Central memory CD8-positive, alpha-beta T cell (primary cell): ENCODE measurements around the gene LDLRAD4.

Experiments
- ATAC-seq: fragments of 150-1000 bp; cut with Tn5 transposase; replicated peaks from 2 replicates; pipeline ENCODE4 v1.10.0; 2022; ENCODE audit warnings: mild to moderate bottlenecking, moderate FRiP score, moderate number of reproducible peaks; ENCODE audit not compliant: poor library complexity, severe bottlenecking; ENCODE audit errors: extremely low read depth
- DNase-seq, 2 donors: peaks; one replicate each; pipeline ENCODE4 v3.0.0; 2021; ENCODE audit warnings: low spot score in 2 of 2
- H3K27ac Mint-ChIP-seq: one replicate; pipeline ENCODE4 v1.8.0; 2022; ENCODE audit warnings: low read depth, mild to moderate bottlenecking, moderate library complexity, mixed read lengths
- H3K27me3 Mint-ChIP-seq: one replicate; pipeline ENCODE4 v1.8.0; 2022; ENCODE audit warnings: mixed read lengths
- H3K36me3 Mint-ChIP-seq: one replicate; pipeline ENCODE4 v1.8.0; 2022; ENCODE audit warnings: mild to moderate bottlenecking, moderate library complexity, mixed read lengths; ENCODE audit not compliant: insufficient read depth
- H3K4me1 Mint-ChIP-seq: one replicate; pipeline ENCODE4 v1.8.0; 2022; ENCODE audit warnings: mixed read lengths
- H3K4me3 Mint-ChIP-seq: one replicate; pipeline ENCODE4 v1.8.0; 2022; ENCODE audit warnings: mild to moderate bottlenecking, moderate library complexity, mixed read lengths
- H3K9me3 Mint-ChIP-seq: one replicate; pipeline ENCODE4 v1.8.0; 2022; ENCODE audit warnings: mixed read lengths

Gene LDLRAD4

DNA sequence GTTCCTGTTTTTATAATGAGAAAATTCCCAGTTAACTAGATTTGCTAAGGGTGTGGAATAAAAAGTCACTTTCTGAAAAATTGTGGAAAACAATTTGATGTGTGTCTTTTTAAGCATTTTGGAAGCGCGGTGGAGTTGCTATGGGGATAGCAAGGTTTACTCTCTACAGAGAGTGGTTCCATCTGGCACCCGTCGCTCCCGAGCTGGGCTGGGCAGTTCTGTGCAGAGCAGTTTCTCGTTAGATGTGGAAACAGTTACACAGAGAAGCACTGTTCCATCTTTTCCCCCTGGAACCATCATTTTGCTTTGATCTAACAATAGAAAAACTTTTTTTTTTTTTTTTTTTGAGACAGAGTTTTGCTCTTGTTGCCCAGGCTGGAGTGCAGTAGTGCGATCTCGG is 17.4 kb downstream of the LDLRAD4 start:
- H3K4me3 Mint-ChIP-seq: no peak overlapping the region
- H3K9me3 Mint-ChIP-seq: no peaks in the 10 kb centered on the region
- peaks cover 2% of the 10 kb centered on the region for H3K36me3 Mint-ChIP-seq
- ATAC-seq (no peak), DNase-seq (no peak)
- H3K27me3 Mint-ChIP-seq: peaks cover 7% of the 10 kb centered on the region
- H3K27ac Mint-ChIP-seq: no peak overlapping the region
- H3K4me1 Mint-ChIP-seq: no peaks in the 10 kb centered on the region

DNA sequence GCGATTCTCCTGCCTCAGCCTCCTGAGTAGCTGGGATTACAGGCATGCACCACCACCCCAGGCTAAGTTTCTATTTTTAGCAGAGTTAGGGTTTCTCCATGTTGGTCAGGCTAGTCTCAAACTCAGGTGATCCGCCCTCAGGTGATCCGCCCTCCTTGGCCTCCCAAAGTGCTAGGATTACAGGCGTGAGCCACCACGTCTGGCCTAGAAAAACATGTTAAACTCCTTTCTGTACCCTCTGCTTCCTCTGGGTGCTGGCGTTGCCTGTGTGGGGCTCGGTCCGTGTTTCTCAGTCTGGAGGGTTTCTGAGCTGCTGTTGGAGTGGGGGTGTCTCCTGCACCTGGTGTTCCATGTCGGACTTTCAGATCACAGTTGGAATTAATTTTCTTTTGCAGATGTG is 17.9 kb downstream of the LDLRAD4 start:
- no peak overlapping the region for H3K27ac Mint-ChIP-seq

DNA sequence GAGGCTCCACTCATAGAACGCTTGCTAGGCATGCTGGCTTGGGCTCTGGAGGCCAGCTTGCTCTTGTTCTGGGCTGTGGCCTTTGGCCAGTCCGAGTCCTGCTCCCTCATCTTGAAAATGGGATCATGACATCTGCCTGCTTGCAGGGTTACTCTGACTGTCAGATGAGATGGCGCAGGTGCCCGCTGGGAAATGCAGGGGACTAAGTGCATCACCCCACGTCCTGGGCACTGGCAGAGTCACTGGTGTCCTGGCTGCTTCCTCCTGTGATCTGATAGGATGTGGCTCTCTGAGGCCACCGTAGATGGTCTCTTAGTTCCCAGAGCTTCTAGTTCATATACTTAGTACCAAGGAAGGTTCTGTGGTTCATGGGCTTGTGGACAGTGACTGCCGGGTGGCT is 18.5 kb downstream of the LDLRAD4 start:
- Mint-ChIP-seq H3K27me3 (peaks cover 7% of the 10 kb centered on the region), H3K4me3 (no peak overlapping the region), H3K4me1 (no peaks in the 10 kb centered on the region), H3K36me3 (peaks cover 2% of the 10 kb centered on the region), H3K9me3 (no peaks in the 10 kb centered on the region), H3K27ac (no peak overlapping the region)
- ATAC-seq: no peak
- DNase-seq: no peak

More for the DNA sequence above, 17.9 kb downstream of the LDLRAD4 start:
- Mint-ChIP-seq H3K9me3 (no peaks in the 10 kb centered on the region), H3K4me3 (no peak overlapping the region), H3K4me1 (no peaks in the 10 kb centered on the region), H3K27me3 (peaks cover 7% of the 10 kb centered on the region), H3K36me3 (peaks cover 2% of the 10 kb centered on the region)
- ATAC-seq (no peak), DNase-seq (no peak)

DNA sequence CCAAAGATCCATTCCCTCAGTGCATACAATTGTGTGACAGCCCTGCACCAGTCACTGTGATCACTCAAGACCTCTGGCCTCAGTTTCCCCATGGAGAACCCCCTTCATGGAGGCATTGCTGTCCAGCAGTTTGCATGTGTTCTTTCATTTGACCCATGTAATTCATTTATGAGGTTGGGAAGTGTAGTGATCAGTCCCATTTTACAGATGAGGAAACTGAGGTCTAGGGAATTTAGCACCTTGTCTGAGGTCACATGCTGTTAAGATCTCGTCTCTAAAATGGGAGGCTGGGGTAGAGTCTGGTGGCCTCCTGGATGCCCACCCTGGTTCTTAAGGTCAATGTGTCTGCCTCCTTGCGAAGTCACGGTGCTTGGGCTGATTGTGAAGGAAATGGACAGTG is 19.1 kb downstream of the LDLRAD4 start:
- no peak for DNase-seq
- H3K9me3 Mint-ChIP-seq: no peaks in the 10 kb centered on the region
- peaks cover 2% of the 10 kb centered on the region for H3K27me3 Mint-ChIP-seq
- H3K4me1 Mint-ChIP-seq: no peaks in the 10 kb centered on the region
- peaks cover 2% of the 10 kb centered on the region for H3K36me3 Mint-ChIP-seq
- no peak overlapping the region for H3K27ac Mint-ChIP-seq
- H3K4me3 Mint-ChIP-seq: no peak overlapping the region
- ATAC-seq: no peak

DNA sequence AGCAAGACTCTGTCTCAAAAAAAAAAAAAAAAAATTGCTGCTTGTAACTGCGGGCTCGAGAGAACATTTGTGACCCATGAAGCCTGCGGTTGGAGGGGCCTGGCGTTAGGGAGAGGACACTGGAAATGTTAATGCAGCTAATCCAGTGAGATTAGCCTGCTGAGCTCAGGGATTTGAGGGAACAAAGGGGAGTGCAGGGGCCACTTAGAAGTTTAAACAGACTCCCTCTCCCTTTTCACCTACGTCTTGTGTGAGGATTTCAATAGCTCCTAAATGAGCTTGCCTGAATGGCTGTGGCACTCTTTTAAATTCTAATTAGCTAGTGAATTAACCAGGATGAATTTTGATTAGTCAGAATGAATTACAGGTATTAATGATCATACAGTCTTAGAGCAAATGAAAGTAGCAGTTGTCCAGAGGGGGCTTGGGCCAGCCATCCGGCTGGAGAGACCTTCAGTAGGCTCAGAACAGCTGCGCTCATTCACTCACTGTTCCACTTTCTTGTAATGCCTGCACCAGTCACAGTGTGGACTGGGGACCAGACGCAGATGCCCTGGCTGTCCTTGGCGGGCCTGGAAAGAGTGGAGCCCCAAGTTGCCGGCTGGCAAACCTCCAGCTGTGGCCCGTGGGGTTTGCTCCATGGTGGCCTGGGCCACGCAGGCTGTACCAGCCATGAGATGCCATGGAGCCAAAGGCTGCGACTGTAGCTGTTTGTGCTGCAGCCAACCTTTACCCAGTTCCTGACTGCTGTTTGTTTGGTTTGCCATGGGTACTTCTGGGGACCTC is 20.8 kb downstream of the LDLRAD4 start:
- no peaks in the 10 kb centered on the region for H3K4me1 Mint-ChIP-seq
- no peak overlapping the region for H3K4me3 Mint-ChIP-seq
- no peak for ATAC-seq
- no peaks in the 10 kb centered on the region for H3K27me3 Mint-ChIP-seq
- no peak for DNase-seq
- H3K36me3 Mint-ChIP-seq: peaks cover 2% of the 10 kb centered on the region
- H3K9me3 Mint-ChIP-seq: no peaks in the 10 kb centered on the region
- H3K27ac Mint-ChIP-seq: no peak overlapping the region

DNA sequence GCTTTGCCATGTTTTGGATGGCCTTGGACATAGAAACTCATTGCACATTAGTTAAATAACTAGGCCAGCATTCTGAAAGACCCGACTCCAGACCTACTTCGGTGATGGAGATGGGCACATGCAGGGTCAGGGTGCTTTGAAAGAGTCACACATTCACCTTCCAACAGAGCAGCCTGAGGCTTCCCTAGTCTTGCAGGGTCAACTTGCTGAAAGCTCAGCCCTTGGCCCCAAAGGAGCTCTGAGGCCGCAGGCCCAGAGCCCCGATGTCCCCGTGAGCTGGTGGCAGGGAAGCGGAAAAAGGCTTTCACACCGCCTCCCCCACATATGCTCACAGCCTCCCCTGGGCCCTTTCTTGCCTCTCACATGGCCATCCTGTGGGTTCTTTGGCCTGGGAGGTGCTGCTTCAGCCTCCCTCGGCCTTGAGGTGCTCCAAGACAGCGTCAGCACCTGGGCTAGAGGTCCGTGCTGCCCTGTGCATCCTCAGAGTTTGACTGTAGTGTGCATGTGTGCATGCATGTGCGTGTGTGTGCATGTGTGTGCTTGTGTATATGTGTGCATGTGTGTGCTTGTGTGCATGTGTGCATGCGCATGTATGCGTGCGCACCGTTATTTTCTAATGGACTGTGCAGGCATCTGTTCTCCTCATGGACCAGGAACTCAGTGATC is 21.6 kb downstream of the LDLRAD4 start:
- DNase-seq (no peak), ATAC-seq (no peak)
- H3K27ac Mint-ChIP-seq: no peak overlapping the region
- H3K36me3 Mint-ChIP-seq: peaks cover 2% of the 10 kb centered on the region
- H3K4me1 Mint-ChIP-seq: no peaks in the 10 kb centered on the region
- no peaks in the 10 kb centered on the region for H3K9me3 Mint-ChIP-seq
- no peak overlapping the region for H3K4me3 Mint-ChIP-seq
- no peaks in the 10 kb centered on the region for H3K27me3 Mint-ChIP-seq

DNA sequence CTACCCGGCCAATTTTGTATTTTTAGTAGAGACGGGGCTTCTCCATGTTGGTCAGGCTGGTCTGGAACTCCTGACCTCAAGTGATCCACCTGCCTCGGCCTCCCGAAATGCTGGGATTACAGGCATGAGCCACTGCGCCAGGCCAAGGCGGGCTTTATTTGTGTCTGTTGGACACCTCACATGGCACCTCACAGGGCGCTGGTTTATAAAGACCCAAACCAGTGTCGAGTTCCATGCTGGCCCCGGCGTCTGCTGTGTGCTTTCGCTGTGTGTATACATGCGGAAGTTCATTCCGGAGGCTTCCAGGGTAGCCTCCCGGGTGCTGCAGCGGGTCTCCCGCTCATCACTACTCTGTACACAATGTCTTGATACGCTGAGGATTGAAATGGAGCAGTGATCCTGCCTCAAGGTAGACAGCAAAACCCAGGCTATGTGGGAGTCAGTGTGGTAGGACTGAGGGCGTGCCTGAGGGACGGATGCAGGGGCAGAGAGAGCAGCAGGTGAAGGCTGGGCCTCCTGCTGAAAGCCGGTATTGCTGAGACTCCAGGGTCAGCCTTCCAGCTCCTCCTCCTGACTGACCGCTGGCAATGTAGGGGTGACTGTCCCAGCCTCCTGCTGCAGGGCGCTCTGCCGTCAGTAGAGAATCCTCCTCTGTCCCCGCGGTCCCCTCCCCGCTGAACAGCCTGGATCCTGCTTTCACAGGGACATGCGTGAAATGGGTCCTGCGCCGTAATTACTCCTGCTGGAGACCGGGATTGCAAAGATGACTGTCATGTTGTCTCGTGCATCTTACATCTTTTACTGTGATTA is 22.7 kb downstream of the LDLRAD4 start:
- Mint-ChIP-seq H3K27ac (no peak overlapping the region), H3K4me1 (no peaks in the 10 kb centered on the region), H3K27me3 (no peaks in the 10 kb centered on the region), H3K36me3 (peaks cover 2% of the 10 kb centered on the region), H3K9me3 (no peaks in the 10 kb centered on the region), H3K4me3 (no peak overlapping the region)
- ATAC-seq (no peak), DNase-seq (no peak)

DNA sequence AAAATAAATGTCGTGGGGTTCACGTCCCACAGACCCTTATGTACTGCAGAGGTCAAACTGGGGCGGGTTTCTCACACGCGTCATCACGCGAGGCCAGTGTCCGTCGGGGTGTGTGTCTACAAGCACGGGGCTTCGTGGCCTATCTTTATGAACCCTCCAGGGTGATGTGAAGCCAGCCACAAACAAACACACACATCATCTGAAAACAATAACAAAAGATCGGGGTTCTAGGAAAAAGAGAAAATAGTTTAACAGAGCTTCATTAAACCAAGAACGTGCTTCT is 23.3 kb downstream of the LDLRAD4 start:
- no peaks in the 10 kb centered on the region for H3K4me1 Mint-ChIP-seq
- H3K27me3 Mint-ChIP-seq: no peaks in the 10 kb centered on the region
- no peak overlapping the region for H3K27ac Mint-ChIP-seq
- no peak overlapping the region for H3K4me3 Mint-ChIP-seq
- no peak for ATAC-seq
- no peak for DNase-seq
- no peaks in the 10 kb centered on the region for H3K9me3 Mint-ChIP-seq
- peaks cover 2% of the 10 kb centered on the region for H3K36me3 Mint-ChIP-seq

DNA sequence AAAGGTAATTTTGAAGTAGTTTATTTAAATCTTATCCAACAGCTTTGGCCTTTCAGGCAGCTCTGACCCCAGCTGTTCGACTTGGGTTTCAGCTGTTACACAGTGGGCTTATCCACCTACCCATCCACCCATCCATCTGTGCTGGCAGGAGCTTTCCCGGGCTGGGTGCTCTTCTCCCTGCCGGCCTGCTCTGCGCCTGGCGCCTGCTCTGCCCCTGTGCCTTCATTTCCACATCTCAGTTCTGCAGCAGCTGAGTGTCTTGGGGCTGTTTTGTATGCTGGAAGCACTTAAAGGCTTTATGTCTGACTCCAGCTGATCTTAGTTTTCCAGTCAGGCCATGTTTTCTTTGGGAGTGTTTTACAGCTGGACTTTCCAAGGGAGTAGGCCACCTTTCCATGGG is 24.2 kb downstream of the LDLRAD4 start:
- H3K36me3 Mint-ChIP-seq: peaks cover under 1% of the 10 kb centered on the region
- no peaks in the 10 kb centered on the region for H3K27me3 Mint-ChIP-seq
- no peaks in the 10 kb centered on the region for H3K4me1 Mint-ChIP-seq
- DNase-seq: no peak
- no peak overlapping the region for H3K4me3 Mint-ChIP-seq
- H3K9me3 Mint-ChIP-seq: no peaks in the 10 kb centered on the region
- no peak overlapping the region for H3K27ac Mint-ChIP-seq
- no peak for ATAC-seq

DNA sequence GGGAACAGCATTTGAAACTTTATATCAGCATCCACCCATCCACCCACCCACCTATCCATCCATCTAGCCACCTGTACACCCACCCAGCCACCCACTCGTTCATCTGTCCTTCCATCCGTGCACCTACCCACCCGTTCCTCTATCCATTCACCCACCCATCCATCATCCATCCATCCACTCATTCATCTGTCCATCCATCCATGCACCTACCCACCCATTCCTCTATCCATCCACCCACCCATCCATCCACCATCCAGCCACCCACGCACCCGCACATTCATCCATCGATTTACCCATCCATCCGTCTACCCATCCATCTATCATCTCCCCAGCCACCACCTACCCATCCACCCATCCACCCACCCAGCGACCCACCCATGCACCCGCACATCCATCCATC is 24.8 kb downstream of the LDLRAD4 start:
- Mint-ChIP-seq H3K4me1 (no peaks in the 10 kb centered on the region), H3K4me3 (no peak overlapping the region), H3K9me3 (no peaks in the 10 kb centered on the region), H3K27me3 (no peaks in the 10 kb centered on the region), H3K27ac (no peak overlapping the region), H3K36me3 (no peaks in the 10 kb centered on the region)
- no peak for DNase-seq
- no peak for ATAC-seq

DNA sequence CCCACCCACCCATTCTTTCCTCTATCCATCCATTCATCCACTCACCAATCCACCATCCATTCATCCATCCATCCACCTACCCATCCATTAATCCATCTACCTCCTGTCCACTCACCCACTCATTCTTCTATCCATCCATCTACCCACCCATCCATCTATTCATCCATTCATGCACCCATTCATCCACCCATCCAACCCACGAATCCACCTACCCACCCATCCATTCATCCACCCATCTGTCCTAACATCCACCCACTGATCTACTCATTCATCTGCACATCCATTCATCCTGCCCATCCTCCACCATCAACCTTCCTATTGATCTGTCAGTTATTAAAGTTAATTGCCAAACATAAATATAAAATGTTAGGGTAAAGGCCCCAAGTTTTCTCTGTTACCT is 25.6 kb downstream of the LDLRAD4 start:
- H3K27ac Mint-ChIP-seq: no peak overlapping the region
- H3K9me3 Mint-ChIP-seq: no peaks in the 10 kb centered on the region
- no peaks in the 10 kb centered on the region for H3K27me3 Mint-ChIP-seq
- DNase-seq (no peak), ATAC-seq (no peak)
- no peaks in the 10 kb centered on the region for H3K36me3 Mint-ChIP-seq
- no peak overlapping the region for H3K4me3 Mint-ChIP-seq
- H3K4me1 Mint-ChIP-seq: no peaks in the 10 kb centered on the region

DNA sequence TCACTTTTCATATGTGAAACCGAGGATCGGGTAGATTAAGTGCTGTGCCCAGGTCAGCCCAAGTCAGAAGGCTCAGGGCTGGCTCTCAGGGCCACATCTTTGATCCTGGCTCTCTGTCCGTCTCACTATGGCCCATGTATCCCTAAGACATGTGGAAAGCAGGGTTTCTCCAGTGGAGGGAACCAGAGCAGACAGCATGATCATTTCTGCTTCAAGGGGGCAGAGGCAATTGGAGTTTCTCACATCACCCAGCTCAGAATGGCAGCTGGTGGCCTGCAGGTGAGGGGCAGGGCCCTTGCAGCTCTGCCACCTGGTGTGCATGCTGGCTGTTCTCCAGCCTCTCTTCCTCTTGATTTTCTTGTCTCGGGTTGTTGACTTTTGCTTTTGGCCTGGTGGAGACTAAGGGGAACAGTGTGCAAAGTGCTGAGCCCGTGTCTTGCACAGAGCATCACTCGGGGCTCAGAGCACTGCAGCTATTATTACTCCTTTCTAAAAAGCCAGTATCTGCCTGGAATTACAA is 27.0 kb downstream of the LDLRAD4 start:
- no peaks in the 10 kb centered on the region for H3K9me3 Mint-ChIP-seq
- no peak overlapping the region for H3K27ac Mint-ChIP-seq
- DNase-seq (no peak), ATAC-seq (no peak)
- no peak overlapping the region for H3K4me3 Mint-ChIP-seq
- peaks cover 10% of the 10 kb centered on the region for H3K27me3 Mint-ChIP-seq
- H3K36me3 Mint-ChIP-seq: no peaks in the 10 kb centered on the region
- H3K4me1 Mint-ChIP-seq: no peaks in the 10 kb centered on the region

DNA sequence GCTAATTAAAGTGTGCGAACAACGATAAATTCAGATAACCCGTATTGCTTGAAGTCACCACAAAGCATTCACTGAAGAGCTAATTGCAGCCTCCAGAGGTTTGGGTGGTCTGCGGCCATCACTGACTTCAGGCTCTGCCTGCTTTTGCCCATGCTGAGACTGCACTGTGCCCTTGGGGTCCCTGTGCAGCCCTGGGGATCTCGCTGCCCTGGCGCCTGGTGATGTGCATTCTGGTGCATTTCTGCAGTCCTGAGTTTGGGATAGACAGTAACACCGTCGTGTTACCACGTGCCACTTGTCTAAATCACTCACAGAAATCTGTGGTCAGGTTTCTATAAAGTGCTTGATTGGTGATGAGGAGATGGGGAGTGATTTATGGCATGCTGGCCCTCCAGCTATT is 27.6 kb downstream of the LDLRAD4 start:
- H3K36me3 Mint-ChIP-seq: no peaks in the 10 kb centered on the region
- no peaks in the 10 kb centered on the region for H3K4me1 Mint-ChIP-seq
- no peaks in the 10 kb centered on the region for H3K9me3 Mint-ChIP-seq
- no peak for DNase-seq
- H3K4me3 Mint-ChIP-seq: no peak overlapping the region
- no peak overlapping the region for H3K27ac Mint-ChIP-seq
- ATAC-seq: no peak
- H3K27me3 Mint-ChIP-seq: peaks cover 16% of the 10 kb centered on the region
